ENCODE results near the gene CYFIP1.

The CYFIP1 gene

DNA sequence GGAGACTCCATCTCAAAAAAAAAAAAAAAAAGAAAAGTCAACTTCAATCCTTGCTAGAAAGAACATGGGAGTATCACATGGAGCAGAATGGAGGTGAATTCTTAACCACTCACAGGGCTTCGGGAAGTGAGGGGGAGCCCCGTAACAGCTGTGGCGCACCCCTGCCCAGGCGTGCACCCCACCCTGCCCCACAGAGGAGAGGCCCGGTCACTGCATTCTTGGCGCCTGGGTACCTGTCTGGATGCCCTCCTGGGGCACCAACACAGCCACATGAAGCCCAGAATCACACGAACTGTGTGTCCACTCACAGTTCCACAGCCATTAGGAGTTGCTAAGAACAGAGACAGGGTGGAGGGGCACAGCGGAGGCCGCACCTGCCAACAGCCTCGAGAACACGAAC, 89.9 kb downstream of the CYFIP1 start:
- no peak for DNase-seq (ENCODE audit: low read depth, low spot score)
- no peaks in the 10 kb centered on the region for H3K9me3 ChIP-seq (ENCODE audit: control insufficient read depth, insufficient read depth, low read length)
- no CpG with 5 or more reads among the region's 11 CpGs for WGBS (ENCODE audit: insufficient coverage, insufficient read length)
- H3K4me1 ChIP-seq (ENCODE audit: control insufficient read depth, insufficient read depth, low read length), result no peaks in the 10 kb centered on the region; the same call in 1 of the 2 replicates
- no peak overlapping the region for H3K4me3 ChIP-seq (ENCODE audit: low read length)
- peaks cover 4% of the 10 kb centered on the region; the same call in 1 of the 2 replicates for H3K36me3 ChIP-seq (ENCODE audit: control insufficient read depth, insufficient read depth, low read length)
- H3K27ac ChIP-seq (ENCODE audit: low read length), result no peak overlapping the region
- no peaks in the 10 kb centered on the region for H3K27me3 ChIP-seq (ENCODE audit: control insufficient read depth, insufficient read depth, low read length)

DNA sequence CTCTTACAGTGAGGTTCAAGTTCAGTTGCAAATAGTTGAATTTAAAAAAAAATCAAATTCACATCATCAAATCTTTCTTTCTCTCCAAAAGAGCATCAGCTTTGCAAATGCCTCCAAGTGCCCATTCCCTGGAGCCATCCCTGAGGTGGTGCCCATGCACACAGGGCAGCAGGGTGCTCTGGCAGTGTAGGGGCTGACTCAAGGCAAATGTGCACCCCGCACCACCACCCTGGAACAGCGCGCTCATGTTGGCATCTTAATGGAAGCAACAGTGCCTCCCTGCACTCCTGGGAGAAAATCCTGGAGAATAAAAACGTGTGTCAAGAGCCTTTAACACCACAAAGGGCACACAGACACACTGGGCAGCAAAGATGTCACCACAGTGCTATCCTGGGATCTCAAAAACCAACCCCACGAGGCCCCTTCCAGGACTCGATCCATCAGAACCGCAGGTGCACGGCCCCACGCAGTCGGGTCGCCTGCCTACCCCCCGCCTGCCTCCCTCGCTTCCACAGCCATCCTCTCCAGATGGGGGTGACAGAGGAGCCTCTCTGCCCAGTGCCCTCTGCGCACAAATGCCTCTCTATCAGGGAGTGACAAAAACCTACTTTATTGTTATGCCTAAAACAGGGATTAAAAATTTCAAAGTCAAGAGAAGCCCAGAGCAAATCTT, 90.9 kb downstream of the CYFIP1 start:
- Histone ChIP-seq H3K36me3 (ENCODE audit: control insufficient read depth, insufficient read depth, low read length) (peaks cover 4% of the 10 kb centered on the region; the same call in 1 of the 2 replicates), H3K27ac (ENCODE audit: low read length) (no peak overlapping the region)
- WGBS (ENCODE audit: insufficient coverage, insufficient read length), result no CpG with 5 or more reads among the region's 14 CpGs

DNA sequence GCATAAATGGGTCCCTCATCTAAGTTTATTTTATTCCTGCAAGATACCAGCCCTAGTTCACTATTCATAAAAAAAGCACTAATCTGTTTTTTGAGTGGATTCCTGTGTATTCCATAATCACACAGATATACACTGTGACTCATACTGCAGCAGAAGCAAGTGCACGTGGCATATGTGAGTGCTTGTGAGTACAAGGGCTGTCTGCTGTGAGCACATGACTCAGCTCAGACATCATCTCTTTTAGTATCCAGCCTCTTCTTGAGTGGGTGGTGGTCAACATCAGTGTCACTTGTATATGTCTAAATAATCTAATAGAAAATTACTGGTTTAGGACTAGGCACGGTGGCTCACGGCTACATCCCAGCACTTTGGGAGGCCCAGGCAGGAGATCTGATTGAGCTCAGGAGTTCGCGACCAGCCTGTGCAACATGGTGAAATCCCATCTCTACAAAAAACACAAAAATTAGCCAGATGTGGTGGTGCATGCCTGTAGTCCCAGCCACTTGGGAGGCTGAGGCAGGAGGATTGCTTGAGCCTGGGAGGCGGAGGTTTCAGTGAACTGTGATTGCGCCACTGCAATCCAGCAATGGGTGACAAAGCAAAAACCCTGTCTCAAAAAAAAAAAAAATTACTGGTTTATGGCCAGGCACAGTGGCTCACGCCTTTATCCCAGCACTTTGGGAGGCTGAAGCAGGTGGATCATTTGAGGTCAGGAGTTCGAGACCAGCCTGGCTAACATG, 91.9 kb downstream of the CYFIP1 start:
- Histone ChIP-seq H3K4me1 (ENCODE audit: control insufficient read depth, insufficient read depth, low read length) (no peaks in the 10 kb centered on the region), H3K27me3 (ENCODE audit: control insufficient read depth, insufficient read depth, low read length) (no peaks in the 10 kb centered on the region), H3K36me3 (ENCODE audit: control insufficient read depth, insufficient read depth, low read length) (peaks cover 4% of the 10 kb centered on the region; the same call in 1 of the 2 replicates), H3K4me3 (ENCODE audit: low read length) (no peak overlapping the region), H3K9me3 (ENCODE audit: control insufficient read depth, insufficient read depth, low read length) (no peaks in the 10 kb centered on the region), H3K27ac (ENCODE audit: low read length) (no peak overlapping the region)
- no CpG with 5 or more reads among the region's 9 CpGs for WGBS (ENCODE audit: insufficient coverage, insufficient read length)
- DNase-seq (ENCODE audit: low read depth, low spot score), result no peak

More for the DNA sequence above, 90.9 kb downstream of the CYFIP1 start:
- no peaks in the 10 kb centered on the region for H3K9me3 ChIP-seq (ENCODE audit: control insufficient read depth, insufficient read depth, low read length)
- no peaks in the 10 kb centered on the region for H3K27me3 ChIP-seq (ENCODE audit: control insufficient read depth, insufficient read depth, low read length)
- DNase-seq (ENCODE audit: low read depth, low spot score), result no peak
- no peak overlapping the region for H3K4me3 ChIP-seq (ENCODE audit: low read length)
- no peaks in the 10 kb centered on the region; the same call in 1 of the 2 replicates for H3K4me1 ChIP-seq (ENCODE audit: control insufficient read depth, insufficient read depth, low read length)

DNA sequence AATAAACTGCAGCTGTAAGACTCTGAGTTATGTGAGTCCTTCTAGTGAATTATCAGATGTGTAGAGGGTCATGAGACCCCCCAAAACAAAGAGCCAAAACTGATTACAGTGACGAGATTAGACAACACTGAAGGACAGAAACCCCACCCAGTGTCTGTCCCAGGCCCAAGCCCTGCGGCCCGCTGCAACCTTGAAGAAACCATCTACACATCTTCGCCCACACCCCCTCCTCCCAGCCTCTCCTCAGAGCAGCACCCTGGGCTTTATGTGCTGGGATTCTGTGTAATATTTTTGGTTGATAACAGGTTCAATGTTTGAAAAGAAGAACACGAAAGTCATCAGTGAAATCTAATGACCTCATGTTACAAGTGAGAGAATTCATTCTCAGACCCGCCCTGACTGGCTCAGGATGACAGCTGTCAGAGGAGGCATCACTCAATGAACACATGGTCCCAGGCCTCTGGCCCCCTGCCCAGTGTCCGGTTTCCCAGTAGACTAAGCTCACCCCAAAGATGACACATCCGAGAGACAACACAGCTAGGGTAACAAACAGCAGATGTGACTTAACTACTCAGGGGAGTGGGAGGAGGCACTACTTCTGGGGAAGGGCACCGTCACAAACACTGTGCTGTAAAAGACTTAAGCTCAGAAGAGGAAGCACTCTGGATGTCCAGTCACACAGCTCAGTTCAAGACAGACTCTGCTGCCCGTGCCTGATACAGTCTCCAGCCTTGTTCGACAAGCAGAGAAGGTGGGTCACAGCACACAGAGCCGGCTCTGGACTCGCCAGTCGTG, 92.8 kb downstream of the CYFIP1 start:
- DNase-seq (ENCODE audit: low read depth, low spot score), result no peak

DNA sequence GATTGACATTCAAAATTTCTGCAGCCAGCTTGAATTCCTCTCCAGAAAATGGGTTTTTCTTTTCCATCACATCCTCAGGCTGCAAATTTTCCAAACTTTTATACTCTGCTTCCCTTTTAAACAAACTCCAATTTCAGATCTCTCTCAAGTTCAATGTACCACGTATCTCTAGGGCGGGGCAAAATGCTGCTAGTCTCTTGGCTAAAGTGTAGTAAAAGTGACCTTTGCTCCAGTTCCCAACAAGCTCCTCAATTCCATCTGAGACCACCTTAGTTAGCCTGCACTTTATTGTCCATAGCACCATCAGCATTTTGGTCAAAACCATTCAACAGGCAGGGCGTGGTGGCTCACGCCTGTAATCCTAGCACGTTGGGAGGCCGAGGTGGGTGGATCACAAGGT, 95.0 kb downstream of the CYFIP1 start:
- Histone ChIP-seq H3K27ac (ENCODE audit: low read length) (no peak overlapping the region), H3K36me3 (ENCODE audit: control insufficient read depth, insufficient read depth, low read length) (peaks cover 5% of the 10 kb centered on the region; the same call in 1 of the 2 replicates), H3K9me3 (ENCODE audit: control insufficient read depth, insufficient read depth, low read length) (no peaks in the 10 kb centered on the region), H3K4me1 (ENCODE audit: control insufficient read depth, insufficient read depth, low read length) (no peaks in the 10 kb centered on the region), H3K4me3 (ENCODE audit: low read length) (no peak overlapping the region), H3K27me3 (ENCODE audit: control insufficient read depth, insufficient read depth, low read length) (no peaks in the 10 kb centered on the region)
- WGBS (ENCODE audit: insufficient coverage, insufficient read length), result no CpG with 5 or more reads among the region's 6 CpGs
- no peak for DNase-seq (ENCODE audit: low read depth, low spot score)

More for the DNA sequence above, 92.8 kb downstream of the CYFIP1 start:
- no peaks in the 10 kb centered on the region for H3K9me3 ChIP-seq (ENCODE audit: control insufficient read depth, insufficient read depth, low read length)
- no peak overlapping the region for H3K27ac ChIP-seq (ENCODE audit: low read length)
- H3K4me1 ChIP-seq (ENCODE audit: control insufficient read depth, insufficient read depth, low read length), result no peaks in the 10 kb centered on the region
- no CpG with 5 or more reads among the region's 14 CpGs for WGBS (ENCODE audit: insufficient coverage, insufficient read length)
- no peaks in the 10 kb centered on the region for H3K27me3 ChIP-seq (ENCODE audit: control insufficient read depth, insufficient read depth, low read length)
- H3K4me3 ChIP-seq (ENCODE audit: low read length), result no peak overlapping the region
- H3K36me3 ChIP-seq (ENCODE audit: control insufficient read depth, insufficient read depth, low read length), result peaks cover 6% of the 10 kb centered on the region; the same call in 1 of the 2 replicates

DNA sequence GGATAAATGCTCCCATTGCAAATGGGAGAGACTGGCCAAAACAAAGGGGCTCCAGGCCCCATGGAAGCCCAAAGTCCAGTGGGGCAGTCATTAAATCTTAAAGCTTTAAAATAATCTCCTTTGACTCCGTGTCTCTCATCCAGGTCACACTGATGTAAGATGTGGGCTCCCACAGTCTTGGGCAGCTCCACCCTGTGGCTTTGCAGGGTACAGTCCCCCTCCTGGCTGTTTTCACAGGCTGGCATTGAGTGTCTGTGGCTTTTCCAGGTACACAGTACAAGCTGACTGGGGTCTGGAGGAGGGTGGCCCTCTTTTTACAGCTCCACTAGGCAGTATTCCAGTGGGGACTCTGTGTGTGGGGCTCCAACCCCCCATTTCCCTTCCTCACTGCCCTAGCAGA, 95.8 kb downstream of the CYFIP1 start:
- no peaks in the 10 kb centered on the region for H3K27me3 ChIP-seq (ENCODE audit: control insufficient read depth, insufficient read depth, low read length)
- no peaks in the 10 kb centered on the region for H3K4me1 ChIP-seq (ENCODE audit: control insufficient read depth, insufficient read depth, low read length)
- DNase-seq (ENCODE audit: low read depth, low spot score), result no peak
- H3K9me3 ChIP-seq (ENCODE audit: control insufficient read depth, insufficient read depth, low read length), result no peaks in the 10 kb centered on the region
- peaks cover 5% of the 10 kb centered on the region; the same call in 1 of the 2 replicates for H3K36me3 ChIP-seq (ENCODE audit: control insufficient read depth, insufficient read depth, low read length)
- WGBS (ENCODE audit: insufficient coverage, insufficient read length), result no CpG with 5 or more reads among the region's 1 CpG
- no peak overlapping the region for H3K27ac ChIP-seq (ENCODE audit: low read length)
- no peak overlapping the region for H3K4me3 ChIP-seq (ENCODE audit: low read length)

DNA sequence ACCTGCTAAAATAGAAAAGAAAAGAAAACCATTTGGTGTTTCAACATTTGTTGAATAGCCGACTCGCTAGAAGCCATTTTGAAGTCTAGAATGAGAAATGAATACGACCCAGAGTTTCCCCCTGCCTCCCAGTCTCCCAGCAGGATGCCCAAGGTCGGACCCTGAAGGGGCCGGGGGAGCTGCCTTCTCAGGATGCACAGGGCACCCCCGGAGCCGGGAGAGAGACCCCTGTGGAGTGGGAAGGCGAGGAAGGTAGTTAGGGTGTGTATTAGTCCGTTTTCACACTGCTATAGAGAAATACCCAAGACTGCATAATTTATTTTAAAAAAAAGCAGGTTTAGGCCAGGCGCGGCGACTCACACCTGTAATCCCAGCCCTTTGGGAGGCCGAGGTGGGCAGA, 97.0 kb downstream of the CYFIP1 start:
- WGBS (ENCODE audit: insufficient coverage, insufficient read length), result no CpG with 5 or more reads among the region's 13 CpGs

DNA sequence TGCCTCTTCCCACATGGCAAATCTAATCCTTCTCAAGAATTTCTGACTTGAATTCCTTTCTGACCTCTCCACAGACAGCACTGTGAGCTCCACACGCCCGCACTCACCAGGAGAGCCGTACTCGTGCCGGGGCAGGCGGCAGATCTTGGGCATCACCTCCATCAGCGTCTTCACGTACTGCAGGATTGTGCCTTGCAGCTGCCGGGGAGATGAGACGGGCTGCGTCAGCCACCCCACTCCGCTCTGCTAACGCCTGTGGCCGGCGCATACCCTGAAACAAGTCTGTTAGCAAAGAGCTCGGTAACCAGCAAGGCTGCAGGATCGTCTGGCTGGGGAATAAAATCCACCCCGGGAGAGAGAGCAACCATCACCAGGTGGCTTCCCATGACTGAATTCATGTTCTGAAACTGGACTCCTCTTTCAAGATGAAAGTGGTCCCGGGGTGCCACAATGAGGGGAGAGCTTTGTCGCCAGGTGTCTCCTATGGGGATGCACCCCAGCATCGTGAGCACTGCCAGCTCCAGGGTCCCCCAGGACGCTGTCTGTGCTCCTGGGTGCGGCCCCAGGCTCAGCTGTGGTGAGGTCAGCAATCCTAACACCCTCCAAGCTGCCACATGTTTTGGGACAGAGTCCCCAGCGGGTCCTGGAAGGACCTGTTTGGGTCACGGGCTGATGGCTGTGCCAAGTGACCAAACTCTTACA, 98.3 kb downstream of the CYFIP1 start:
- Histone ChIP-seq H3K27me3 (ENCODE audit: control insufficient read depth, insufficient read depth, low read length) (no peaks in the 10 kb centered on the region), H3K9me3 (ENCODE audit: control insufficient read depth, insufficient read depth, low read length) (no peaks in the 10 kb centered on the region), H3K4me1 (ENCODE audit: control insufficient read depth, insufficient read depth, low read length) (no peaks in the 10 kb centered on the region), H3K4me3 (ENCODE audit: low read length) (no peak overlapping the region), H3K36me3 (ENCODE audit: control insufficient read depth, insufficient read depth, low read length) (peaks cover 5% of the 10 kb centered on the region; the same call in 1 of the 2 replicates), H3K27ac (ENCODE audit: low read length) (no peak overlapping the region)
- DNase-seq (ENCODE audit: low read depth, low spot score), result no peak
- no CpG with 5 or more reads among the region's 25 CpGs for WGBS (ENCODE audit: insufficient coverage, insufficient read length)

More for the DNA sequence above, 97.0 kb downstream of the CYFIP1 start:
- Histone ChIP-seq H3K4me3 (ENCODE audit: low read length) (no peak overlapping the region), H3K36me3 (ENCODE audit: control insufficient read depth, insufficient read depth, low read length) (peaks cover 5% of the 10 kb centered on the region; the same call in 1 of the 2 replicates), H3K9me3 (ENCODE audit: control insufficient read depth, insufficient read depth, low read length) (no peaks in the 10 kb centered on the region), H3K4me1 (ENCODE audit: control insufficient read depth, insufficient read depth, low read length) (no peaks in the 10 kb centered on the region), H3K27ac (ENCODE audit: low read length) (no peak overlapping the region), H3K27me3 (ENCODE audit: control insufficient read depth, insufficient read depth, low read length) (no peaks in the 10 kb centered on the region)
- DNase-seq (ENCODE audit: low read depth, low spot score), result no peak

DNA sequence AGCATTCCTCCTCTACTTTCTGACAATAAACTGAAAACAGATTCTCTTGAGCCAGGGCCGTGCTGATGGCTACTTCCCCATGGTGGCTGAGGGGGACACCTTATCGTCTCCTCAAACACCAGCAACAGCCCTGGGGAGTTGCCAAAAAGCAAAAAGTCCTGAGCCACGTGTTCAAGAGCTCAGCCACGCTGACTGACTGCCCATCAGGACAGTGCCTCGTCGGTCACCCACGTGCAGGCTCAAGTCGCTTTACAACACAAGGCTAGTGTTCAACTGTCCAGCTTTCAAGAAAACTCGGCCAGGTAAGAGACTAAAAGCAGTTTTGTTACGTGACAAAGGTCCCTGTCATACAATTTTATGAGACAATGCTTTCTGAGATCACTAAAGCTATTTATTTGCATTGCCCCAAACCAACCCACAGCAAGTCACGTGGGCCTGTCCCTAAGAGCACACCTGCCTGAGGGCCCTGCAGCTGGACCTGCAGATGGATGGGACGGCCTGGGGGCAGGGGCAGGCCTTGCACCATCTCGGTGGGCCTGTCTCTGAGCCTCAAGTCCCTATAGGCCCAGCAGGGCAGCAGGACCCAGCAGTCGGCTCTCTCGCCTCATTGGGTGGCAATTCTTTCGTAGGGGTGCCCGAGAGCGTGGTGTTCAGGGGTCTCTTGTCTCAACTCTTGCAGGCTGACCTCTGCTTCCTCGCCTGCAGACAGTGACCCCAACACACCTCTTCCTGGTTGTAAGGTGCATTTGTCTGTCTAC, 99.0 kb downstream of the CYFIP1 start:
- no peak overlapping the region for H3K4me3 ChIP-seq (ENCODE audit: low read length)
- H3K36me3 ChIP-seq (ENCODE audit: control insufficient read depth, insufficient read depth, low read length), result peaks cover 5% of the 10 kb centered on the region; the same call in 1 of the 2 replicates
- H3K9me3 ChIP-seq (ENCODE audit: control insufficient read depth, insufficient read depth, low read length), result no peaks in the 10 kb centered on the region
- WGBS (ENCODE audit: insufficient coverage, insufficient read length), result no CpG with 5 or more reads among the region's 19 CpGs
- H3K4me1 ChIP-seq (ENCODE audit: control insufficient read depth, insufficient read depth, low read length), result no peaks in the 10 kb centered on the region
- no peak overlapping the region for H3K27ac ChIP-seq (ENCODE audit: low read length)
- no peaks in the 10 kb centered on the region for H3K27me3 ChIP-seq (ENCODE audit: control insufficient read depth, insufficient read depth, low read length)
- no peak for DNase-seq (ENCODE audit: low read depth, low spot score)
